NCI-H1417 (cell line): ENCODE results near the gene WNT5A.

Experiments
- DNase-seq, 3 experiments: peaks; one replicate each; lab custom pipeline; 2025; lab: John Stamatoyannopoulos, UW

The WNT5A gene

DNA sequence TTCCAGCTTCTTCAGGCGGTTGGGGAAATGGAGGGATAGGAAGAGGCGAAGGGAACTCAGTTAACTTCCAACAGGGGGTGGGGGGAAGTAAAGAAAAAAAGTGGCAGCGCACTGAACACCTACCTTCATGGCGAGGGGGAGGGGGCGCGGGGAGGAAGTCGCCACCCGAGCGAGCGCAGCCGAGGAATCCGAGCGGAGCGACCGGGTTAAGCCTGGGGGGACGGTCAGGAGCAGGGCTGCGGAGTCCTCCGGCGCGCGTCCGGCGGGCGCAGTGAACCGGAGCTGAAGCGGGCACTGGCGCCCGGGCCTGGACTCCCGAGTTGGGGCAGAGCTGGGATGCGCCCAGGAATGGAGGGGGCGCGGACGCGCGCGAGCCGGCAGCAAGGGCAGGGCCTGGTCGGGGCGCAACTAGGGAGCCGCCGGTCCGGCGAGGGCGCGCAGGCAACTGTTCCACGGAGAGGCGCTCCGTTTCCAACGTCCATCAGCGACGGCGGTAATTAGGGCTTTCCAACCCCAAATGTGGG is at the start of gene WNT5A:
WNT5A (minus strand) TSS at position 450 of the 524 bp plus-strand sequence; CDS start at position 129, 321 bp downstream.
- DNase-seq = peak in 2 of 3 experiments; percentile 69 to 78

DNA sequence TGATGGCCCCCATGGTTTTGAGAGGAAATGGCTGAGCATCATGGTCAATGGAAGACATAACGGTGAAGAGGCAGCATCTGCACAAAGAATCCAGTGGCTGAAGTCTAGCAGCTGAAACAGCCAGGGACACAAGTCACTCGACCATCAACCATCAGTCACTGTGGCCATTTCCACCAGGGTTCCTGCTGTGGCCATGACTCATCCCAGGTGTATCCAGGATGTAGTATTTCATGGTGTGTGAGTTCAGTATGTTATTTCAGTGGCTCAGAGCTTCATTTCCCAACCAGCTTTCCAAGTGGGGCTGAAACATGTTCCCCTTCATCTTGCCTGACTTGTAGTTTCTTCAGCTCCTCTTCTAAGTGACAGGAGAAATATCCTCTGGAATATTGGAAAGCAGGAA is 47.8 kb upstream of the WNT5A start:
- no peak for DNase-seq

DNA sequence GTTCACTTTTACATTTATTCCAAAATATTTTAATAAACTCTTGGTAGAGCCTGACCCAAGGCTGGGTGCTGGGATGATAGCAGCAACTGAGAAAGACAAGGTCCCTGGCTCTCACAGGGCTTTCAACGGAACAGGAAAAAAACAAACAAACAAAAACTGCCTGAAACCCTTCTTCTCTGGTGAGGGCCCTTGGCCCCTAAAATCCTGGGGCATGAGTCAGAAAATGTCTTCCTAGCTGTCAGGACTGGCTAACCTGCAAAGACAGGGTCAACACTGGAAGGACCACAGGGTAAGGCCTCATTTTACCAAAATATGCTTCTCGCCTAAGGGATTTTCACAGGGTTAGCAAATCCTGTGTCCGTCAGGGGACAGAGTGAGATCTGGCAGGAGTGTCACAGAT is 45.7 kb upstream of the WNT5A start:
- DNase-seq = no peak

DNA sequence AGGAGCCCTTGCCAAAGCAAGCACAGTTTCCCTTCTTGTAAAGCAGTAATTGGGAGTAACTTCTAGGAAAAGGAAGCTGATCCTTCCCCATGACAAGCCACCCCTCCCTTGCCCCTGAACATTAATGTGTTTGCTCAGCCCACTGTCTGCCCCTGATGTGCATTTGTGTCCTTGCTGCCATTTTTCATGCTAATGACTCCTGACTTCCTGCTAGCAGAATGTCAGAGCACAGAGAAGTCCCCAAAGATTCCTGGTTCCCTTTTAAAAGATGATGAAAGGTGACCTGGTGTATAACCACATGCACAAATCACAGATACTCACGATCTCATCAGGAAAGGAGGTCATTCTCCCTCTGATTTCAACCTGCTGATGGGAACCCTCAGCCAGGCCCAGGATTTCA is 44.2 kb upstream of the WNT5A start:
- peak in 1 of 3 experiments; percentile 3 for DNase-seq

DNA sequence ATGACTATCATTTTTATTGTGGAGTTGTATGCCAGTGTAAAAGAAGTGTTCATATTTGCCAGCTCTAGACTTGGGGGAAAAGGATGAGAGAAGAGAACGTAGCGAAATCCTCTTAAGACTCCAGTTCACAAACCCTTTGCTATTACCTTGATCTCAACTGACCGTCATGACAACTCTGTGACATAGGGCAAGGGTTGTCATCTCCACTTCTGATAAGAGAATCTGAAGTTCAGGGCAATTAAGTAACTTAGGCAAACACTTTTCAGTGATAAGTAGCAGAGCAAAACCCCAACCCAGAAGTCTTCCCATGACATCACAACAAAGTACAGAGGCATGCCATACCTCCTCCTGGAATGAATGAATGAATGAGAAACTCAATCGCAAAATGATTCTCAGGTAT is 40.3 kb upstream of the WNT5A start:
- no peak for DNase-seq

DNA sequence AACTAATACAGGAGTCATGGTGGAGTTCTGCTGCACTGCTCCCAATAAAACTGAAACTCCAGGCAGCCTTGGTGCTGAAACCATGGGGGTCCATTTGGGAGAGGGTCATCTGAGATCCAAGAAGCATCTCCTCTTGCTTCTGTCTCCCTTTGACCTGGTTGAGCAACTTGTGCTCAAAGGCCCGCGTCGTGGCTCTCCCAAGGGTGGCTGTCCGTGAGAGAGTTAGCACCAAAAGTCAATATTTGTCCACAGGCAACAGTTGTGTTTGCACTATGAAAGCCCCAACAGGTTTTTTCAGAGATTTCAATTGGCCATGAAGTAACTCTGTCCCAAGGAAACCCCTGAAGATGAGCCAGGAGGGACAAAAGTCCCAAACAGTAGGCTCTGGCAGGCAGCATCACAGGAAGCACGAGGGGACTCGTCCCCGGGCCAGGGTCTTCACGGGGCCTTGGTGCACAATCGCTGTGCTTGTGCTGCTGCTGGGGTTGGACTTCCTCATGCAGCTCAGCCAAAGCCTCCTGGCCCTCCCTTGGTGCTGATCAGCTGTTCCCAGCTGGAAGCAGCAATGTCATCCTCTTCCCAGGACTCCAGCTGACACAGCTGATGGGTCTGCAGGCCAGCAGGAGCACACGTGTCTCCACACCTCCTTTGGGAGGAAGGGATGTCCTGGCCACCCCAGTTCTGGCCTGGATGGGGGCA is 39.4 kb upstream of the WNT5A start:
- DNase-seq = peak in 2 of 3 experiments; percentile 3 to 10

GRCh38 chr3:55525436-55525835 is 38.3 kb upstream of the WNT5A start:
- no peak for DNase-seq

DNA sequence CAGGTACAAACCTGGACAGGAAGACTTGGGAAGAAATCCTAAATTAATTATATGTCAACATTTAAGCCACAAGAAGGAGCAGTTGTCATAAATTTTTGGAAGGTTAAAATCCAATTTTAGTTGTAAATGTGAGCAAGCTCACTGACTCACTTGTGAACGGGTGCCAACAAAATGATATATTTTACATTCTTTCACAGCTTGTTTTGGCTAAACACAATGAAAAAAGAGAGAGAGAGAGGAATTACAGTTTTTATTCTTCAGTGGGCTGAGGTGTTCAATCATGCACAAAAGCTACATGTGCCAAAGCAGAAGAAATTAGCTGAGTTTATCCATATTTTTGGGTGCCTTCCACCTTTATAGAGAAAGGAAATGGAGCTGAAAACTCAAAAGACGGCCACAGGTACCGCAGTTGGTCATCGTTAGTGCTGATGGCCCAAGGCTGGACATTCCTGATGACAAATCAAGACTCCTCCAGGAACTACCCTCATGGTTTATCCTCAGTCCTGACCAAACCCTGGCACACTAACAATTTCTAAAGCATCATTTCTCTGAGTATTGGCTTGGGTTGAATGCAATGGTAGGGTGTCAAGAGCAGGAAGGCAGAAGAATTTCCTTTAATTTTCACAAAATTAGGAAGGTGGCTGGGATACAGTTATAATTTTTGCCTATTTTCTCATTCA is 37.6 kb upstream of the WNT5A start:
- no peak for DNase-seq

- DNase-seq = no peak
Observed at GRCh38 chr3:55523471-55523870, 36.4 kb upstream of the WNT5A start.

- peak in 1 of 3 experiments; percentile 8 for DNase-seq
Observed at GRCh38 chr3:55521738-55522421, 34.8 kb upstream of the WNT5A start.

DNA sequence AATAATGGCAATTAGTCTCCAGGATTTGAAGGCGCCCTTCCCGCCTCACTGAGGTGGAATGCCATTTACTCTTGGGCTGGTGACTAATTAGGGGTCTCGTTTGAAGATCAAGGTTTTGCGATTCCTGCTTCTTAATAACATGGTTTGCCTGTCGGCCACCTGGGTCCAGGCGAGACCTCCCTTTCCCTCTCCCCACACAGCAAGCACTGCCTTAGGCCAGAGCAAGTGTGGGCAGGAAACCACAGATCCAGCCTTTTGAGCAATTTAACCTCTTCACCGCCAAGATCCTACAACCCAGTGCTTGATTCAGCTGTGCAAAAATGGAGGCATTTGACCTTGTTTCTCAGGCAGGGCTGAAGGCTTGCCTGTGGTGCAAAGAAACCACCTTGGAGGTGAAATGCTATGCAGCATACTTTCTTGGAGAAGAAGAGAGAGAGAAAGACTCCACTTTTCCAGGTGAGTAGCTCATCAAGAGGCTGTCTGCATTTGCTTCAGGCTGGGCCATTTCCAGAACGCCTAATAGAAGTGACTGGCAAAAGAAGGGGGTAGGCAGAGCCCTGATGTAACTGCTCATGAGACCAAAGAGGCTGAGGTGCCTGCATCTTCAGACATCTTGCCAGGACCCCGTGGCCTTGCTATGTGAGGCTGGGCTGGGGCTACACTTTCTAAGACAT is 34.1 kb upstream of the WNT5A start:
- DNase-seq = peak in 2 of 3 experiments; percentile 5 to 45

DNA sequence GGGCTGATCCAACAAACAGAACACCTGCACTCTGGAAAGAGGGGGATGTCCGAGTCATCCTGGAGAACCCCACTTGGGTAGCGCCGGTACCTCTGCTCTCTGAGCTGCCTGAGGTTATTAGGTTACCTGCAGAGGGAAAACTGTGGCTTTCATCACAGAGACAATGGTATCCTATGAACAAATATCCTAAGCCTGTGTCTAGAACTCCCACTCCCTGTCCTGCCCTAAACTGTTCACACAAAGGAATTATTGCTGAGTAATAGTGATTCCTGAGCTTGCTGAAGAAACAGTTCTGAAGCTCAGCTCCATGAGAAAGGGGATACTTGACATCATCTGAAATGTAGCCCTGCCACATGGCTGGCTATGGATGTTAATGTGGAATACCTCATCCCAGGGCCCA is 31.9 kb upstream of the WNT5A start:
- no peak for DNase-seq

GRCh38 chr3:55518451-55518850 is 31.3 kb upstream of the WNT5A start:
- no peak for DNase-seq

DNA sequence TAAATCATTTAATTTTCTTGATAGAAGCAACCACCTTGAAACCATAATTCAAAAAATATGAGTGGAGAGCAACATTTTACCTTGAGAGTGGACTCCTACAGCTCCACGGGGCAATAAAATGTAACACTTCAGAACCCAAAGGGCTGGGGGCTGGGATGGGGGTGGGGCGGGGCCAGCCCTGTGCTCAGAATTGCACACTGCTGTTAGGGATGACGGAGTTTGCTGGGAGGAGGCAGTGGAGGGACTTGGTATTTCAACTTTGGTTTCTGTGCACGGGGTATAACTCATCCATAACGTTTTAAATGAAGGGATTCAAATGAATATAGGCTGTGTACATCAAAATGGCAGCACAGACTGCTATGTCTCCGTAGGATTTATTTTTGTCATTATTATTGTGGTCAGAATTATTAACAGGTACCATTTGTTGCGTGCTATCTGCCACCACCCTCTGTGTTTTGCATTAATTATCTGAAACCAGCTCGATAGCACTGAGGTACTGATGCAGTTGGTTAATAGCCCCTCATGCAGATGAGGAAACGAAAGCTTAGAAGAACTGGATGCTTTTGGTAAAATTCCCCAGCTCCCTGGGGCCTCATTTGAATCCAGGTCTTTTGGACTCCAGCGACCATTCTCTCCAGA is 29.4 kb upstream of the WNT5A start:
- DNase-seq = no peak

GRCh38 chr3:55515550-55516246 is 28.6 kb upstream of the WNT5A start:
- DNase-seq = no peak

DNA sequence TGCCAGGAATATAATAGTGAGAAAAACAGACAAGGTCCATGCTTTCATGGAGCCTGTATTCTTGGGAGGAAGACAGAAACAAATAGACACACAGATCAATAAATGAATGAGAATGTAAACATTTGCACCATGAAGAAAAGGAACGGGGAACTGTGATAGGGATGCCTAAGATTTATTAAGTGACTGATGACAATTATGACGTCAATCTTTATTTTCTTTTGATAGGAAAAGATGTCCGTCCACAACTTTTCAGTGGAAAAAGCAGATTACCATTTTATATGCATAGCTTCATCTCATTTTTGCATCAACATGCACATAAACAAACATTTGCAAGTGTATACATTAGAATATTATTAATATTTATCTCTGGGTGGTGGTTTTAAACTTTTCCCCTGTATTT is 27.9 kb upstream of the WNT5A start:
- no peak for DNase-seq

DNA sequence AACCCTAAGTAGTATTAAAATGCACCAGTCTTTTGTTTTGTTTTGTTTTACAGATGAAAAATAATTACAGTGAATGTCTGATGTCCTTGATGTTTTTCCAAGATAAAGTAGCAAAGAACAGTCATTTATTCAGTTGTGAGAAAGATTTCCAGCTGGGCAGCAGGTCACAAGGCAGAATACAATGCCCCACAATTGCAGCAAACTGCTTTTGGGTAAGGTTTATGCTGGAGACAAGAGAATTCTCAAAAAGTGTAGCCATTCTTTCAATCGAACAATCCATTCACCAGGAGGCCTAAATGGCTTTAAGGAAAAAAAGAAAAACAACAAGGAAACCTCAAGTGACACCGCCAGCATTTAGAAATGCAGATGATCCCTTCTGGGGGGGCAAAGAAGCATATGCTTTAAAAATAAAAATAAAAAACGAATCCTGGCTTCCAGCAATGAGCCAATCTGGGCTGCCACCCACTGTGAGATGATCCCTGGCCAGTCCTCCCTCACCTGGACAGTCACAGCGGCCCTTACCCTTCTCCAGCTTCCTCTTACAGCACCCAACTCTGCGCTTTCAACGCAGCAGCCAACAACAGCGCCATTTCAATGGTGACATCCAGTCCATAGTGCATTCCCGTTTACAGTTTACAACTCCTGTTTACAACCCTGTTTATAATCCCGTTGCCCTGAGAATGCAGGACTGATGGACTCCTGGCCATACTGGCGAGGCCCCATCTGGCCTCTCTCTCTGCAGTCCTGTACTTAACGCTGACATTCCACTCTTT is 25.7 kb upstream of the WNT5A start:
- no peak for DNase-seq

DNA sequence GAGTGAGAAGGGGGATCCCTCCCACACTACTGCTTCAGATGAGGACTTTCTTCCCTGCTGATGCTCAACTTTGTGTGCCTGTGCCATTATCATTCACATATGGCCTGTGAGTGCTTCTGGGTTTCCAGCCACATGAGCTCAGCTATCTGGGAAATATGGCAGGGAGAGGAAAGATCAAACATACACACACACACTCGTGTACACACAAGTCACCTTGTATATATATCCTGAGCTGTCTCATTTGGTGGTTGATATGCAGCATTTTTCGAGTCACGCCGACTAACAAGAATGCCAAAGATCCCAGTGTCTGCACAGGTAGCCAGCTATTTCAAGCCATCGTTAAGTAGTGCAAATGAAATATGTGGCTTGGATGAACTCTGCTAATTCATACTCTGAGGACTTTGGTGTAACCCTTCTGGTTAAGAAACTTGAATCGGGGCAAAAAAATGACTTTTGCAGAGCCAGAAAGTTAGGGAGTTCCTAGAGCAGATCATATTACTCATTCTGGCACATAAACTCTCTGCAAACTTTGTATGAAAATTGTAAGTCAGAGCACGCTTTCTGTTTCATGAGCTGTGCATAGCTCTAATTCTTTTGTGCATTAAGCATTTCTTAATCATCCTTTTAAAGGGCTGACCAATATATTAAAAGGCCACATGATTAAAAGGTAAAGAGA is 24.9 kb upstream of the WNT5A start:
- no peak for DNase-seq

- DNase-seq = no peak
Observed at GRCh38 chr3:55508335-55508734, 21.2 kb upstream of the WNT5A start.

DNA sequence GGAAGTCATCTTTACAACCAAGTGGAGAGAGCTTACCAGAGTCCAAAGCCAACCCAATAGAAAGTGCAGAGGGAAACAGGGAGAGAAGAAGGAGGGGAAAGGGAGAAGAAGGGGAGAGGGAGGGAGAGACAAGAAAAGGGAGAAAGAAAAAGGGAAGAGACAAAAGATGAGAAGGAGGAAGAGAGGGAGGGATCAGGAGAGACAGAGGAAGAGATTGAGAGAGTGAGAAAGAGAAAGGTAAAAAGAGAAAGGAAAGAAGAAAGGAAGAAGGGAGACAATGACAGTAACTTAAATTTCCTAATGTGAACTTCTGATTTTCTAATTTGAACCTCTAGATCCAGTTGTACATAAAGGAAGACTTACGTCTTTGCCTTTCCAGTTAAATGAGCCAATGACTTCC is 20.7 kb upstream of the WNT5A start:
- DNase-seq = no peak
